Measurements from ENCODE around the gene LRRC70. TPM values are rescaled to one million over a fixed set of nuclear protein-coding genes. Genes with fewer than 3 reads are reported as not detected.

Gene LRRC70
- total and polyA plus RNA-seq, 2 experiments from 2014 or later = 0.15 to 1.7 TPM

DNA sequence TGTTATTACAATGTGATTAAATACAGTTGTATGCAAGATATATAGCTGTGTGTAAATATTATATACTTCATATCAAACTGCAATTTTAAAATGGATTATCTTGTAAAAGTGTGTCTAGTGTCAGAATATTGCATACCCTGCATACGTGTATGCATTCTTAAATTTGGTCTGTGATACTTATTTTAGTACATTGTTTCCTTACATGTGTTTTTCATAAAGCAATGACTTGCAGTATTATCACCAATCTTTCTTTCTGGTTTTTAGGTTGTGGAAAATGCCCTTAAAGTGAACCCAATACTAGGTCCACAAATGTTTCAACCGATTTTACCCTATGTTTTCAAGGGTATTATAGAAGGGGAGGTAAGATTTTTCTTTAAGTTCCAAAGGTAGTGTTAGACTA lies 28.5 kb upstream of the LRRC70 start:
- Histone ChIP-seq H3K27me3 (ENCODE audit: insufficient read depth) (no peaks in the 10 kb centered on the region), H3K4me2 (no peak overlapping the region), H3K9me2 (ENCODE audit: insufficient read depth) (no peaks in the 10 kb centered on the region), H3K27ac (ENCODE audit: low read depth) (no peak overlapping the region), H3K4me3 (no peak overlapping the region), H3F3A (replicated peaks; ENCODE audit: low read depth) (no peaks in the 10 kb centered on the region), H3K4me1 (ENCODE audit: insufficient read depth) (no peaks in the 10 kb centered on the region), H3K36me3 (ENCODE audit: insufficient read depth) (no peaks in the 10 kb centered on the region), H4K20me1 (replicated peaks; ENCODE audit: insufficient read depth) (0 out of 2 replicates have a peak, but pooled peaks cover 4% of the 10 kb centered on the region), H2AFZ (no peak overlapping the region), H3K79me2 (replicated peaks; ENCODE audit: insufficient read depth) (no peaks in the 10 kb centered on the region)
- ATAC-seq = no peak
- no peak for DNase-seq (ENCODE audit: low spot score)
- no peak overlapping the region for H3K27ac Mint-ChIP-seq
- no peak overlapping the region for H3K4me3 Mint-ChIP-seq
- no peaks in the 10 kb centered on the region for H3K4me1 Mint-ChIP-seq
- TF ChIP-seq POLR2AphosphoS5 (IDR thresholded peaks at IDR 0.05; ENCODE audit: low read depth) = no peak
- TF ChIP-seq ZNF331 (CRISPR knock-in tag; IDR thresholded peaks at IDR 0.05; ENCODE audit: low read depth) = no peak
- TF ChIP-seq NANOG (IDR thresholded peaks at IDR 0.05; ENCODE audit: borderline replicate concordance) = no peak
- TF ChIP-seq ZNF114 (CRISPR knock-in tag; IDR thresholded peaks at IDR 0.05) = no peak
- no peak for TF ChIP-seq EZH2 (IDR thresholded peaks at IDR 0.05; ENCODE audit: low read depth, unreplicated experiment)
- no peak for TF ChIP-seq EZH2phosphoT487 (IDR thresholded peaks at IDR 0.05; ENCODE audit: unreplicated experiment)
- TF ChIP-seq, protein P1, sequence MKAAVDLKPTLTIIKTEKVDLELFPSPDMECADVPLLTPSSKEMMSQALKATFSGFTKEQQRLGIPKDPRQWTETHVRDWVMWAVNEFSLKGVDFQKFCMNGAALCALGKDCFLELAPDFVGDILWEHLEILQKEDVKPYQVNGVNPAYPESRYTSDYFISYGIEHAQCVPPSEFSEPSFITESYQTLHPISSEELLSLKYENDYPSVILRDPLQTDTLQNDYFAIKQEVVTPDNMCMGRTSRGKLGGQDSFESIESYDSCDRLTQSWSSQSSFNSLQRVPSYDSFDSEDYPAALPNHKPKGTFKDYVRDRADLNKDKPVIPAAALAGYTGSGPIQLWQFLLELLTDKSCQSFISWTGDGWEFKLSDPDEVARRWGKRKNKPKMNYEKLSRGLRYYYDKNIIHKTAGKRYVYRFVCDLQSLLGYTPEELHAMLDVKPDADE (IDR thresholded peaks at IDR 0.05) = no peak
- no peak for TF ChIP-seq CREB1 (CRISPR knock-in tag; IDR thresholded peaks at IDR 0.05; ENCODE audit: low read depth)
- TF ChIP-seq, protein P2, sequence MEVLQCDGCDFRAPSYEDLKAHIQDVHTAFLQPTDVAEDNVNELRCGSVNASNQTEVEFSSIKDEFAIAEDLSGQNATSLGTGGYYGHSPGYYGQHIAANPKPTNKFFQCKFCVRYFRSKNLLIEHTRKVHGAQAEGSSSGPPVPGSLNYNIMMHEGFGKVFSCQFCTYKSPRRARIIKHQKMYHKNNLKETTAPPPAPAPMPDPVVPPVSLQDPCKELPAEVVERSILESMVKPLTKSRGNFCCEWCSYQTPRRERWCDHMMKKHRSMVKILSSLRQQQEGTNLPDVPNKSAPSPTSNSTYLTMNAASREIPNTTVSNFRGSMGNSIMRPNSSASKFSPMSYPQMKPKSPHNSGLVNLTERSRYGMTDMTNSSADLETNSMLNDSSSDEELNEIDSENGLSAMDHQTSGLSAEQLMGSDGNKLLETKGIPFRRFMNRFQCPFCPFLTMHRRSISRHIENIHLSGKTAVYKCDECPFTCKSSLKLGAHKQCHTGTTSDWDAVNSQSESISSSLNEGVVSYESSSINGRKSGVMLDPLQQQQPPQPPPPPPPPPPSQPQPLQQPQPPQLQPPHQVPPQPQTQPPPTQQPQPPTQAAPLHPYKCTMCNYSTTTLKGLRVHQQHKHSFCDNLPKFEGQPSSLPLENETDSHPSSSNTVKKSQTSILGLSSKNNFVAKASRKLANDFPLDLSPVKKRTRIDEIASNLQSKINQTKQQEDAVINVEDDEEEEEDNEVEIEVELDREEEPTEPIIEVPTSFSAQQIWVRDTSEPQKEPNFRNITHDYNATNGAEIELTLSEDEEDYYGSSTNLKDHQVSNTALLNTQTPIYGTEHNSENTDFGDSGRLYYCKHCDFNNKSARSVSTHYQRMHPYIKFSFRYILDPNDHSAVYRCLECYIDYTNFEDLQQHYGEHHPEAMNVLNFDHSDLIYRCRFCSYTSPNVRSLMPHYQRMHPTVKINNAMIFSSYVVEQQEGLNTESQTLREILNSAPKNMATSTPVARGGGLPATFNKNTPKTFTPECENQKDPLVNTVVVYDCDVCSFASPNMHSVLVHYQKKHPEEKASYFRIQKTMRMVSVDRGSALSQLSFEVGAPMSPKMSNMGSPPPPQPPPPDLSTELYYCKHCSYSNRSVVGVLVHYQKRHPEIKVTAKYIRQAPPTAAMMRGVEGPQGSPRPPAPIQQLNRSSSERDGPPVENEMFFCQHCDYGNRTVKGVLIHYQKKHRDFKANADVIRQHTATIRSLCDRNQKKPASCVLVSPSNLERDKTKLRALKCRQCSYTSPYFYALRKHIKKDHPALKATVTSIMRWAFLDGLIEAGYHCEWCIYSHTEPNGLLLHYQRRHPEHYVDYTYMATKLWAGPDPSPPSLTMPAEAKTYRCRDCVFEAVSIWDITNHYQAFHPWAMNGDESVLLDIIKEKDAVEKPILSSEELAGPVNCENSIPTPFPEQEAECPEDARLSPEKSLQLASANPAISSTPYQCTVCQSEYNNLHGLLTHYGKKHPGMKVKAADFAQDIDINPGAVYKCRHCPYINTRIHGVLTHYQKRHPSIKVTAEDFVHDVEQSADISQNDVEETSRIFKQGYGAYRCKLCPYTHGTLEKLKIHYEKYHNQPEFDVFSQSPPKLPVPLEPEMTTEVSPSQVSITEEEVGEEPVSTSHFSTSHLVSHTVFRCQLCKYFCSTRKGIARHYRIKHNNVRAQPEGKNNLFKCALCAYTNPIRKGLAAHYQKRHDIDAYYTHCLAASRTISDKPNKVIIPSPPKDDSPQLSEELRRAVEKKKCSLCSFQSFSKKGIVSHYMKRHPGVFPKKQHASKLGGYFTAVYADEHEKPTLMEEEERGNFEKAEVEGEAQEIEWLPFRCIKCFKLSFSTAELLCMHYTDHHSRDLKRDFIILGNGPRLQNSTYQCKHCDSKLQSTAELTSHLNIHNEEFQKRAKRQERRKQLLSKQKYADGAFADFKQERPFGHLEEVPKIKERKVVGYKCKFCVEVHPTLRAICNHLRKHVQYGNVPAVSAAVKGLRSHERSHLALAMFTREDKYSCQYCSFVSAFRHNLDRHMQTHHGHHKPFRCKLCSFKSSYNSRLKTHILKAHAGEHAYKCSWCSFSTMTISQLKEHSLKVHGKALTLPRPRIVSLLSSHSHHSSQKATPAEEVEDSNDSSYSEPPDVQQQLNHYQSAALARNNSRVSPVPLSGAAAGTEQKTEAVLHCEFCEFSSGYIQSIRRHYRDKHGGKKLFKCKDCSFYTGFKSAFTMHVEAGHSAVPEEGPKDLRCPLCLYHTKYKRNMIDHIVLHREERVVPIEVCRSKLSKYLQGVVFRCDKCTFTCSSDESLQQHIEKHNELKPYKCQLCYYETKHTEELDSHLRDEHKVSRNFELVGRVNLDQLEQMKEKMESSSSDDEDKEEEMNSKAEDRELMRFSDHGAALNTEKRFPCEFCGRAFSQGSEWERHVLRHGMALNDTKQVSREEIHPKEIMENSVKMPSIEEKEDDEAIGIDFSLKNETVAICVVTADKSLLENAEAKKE (CRISPR knock-in tag; IDR thresholded peaks at IDR 0.05) = no peak
- TF ChIP-seq, protein P3, sequence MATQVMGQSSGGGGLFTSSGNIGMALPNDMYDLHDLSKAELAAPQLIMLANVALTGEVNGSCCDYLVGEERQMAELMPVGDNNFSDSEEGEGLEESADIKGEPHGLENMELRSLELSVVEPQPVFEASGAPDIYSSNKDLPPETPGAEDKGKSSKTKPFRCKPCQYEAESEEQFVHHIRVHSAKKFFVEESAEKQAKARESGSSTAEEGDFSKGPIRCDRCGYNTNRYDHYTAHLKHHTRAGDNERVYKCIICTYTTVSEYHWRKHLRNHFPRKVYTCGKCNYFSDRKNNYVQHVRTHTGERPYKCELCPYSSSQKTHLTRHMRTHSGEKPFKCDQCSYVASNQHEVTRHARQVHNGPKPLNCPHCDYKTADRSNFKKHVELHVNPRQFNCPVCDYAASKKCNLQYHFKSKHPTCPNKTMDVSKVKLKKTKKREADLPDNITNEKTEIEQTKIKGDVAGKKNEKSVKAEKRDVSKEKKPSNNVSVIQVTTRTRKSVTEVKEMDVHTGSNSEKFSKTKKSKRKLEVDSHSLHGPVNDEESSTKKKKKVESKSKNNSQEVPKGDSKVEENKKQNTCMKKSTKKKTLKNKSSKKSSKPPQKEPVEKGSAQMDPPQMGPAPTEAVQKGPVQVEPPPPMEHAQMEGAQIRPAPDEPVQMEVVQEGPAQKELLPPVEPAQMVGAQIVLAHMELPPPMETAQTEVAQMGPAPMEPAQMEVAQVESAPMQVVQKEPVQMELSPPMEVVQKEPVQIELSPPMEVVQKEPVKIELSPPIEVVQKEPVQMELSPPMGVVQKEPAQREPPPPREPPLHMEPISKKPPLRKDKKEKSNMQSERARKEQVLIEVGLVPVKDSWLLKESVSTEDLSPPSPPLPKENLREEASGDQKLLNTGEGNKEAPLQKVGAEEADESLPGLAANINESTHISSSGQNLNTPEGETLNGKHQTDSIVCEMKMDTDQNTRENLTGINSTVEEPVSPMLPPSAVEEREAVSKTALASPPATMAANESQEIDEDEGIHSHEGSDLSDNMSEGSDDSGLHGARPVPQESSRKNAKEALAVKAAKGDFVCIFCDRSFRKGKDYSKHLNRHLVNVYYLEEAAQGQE (IDR thresholded peaks at IDR 0.05; ENCODE audit: unreplicated experiment) = no peak
- TF ChIP-seq STAT1 (IDR thresholded peaks at IDR 0.05; ENCODE audit: unreplicated experiment) = no peak
- TF ChIP-seq, protein P4, sequence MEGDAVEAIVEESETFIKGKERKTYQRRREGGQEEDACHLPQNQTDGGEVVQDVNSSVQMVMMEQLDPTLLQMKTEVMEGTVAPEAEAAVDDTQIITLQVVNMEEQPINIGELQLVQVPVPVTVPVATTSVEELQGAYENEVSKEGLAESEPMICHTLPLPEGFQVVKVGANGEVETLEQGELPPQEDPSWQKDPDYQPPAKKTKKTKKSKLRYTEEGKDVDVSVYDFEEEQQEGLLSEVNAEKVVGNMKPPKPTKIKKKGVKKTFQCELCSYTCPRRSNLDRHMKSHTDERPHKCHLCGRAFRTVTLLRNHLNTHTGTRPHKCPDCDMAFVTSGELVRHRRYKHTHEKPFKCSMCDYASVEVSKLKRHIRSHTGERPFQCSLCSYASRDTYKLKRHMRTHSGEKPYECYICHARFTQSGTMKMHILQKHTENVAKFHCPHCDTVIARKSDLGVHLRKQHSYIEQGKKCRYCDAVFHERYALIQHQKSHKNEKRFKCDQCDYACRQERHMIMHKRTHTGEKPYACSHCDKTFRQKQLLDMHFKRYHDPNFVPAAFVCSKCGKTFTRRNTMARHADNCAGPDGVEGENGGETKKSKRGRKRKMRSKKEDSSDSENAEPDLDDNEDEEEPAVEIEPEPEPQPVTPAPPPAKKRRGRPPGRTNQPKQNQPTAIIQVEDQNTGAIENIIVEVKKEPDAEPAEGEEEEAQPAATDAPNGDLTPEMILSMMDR (conservative IDR thresholded peaks at IDR 0.05; ENCODE audit: low read depth in 2 of 2) = no peak
- no peak for TF ChIP-seq JUNB (IDR thresholded peaks at IDR 0.05; ENCODE audit: unreplicated experiment)
- no peaks in the 10 kb centered on the region for H3K9me3 Mint-ChIP-seq
- H3K36me3 Mint-ChIP-seq (ENCODE audit: low read depth) = peaks cover 22% of the 10 kb centered on the region; the same call in 2 of the 3 replicates
- H3K27me3 Mint-ChIP-seq (ENCODE audit: insufficient read depth, low read depth, poor library complexity) = no peaks in the 10 kb centered on the region

Measured in GM23338 (cell line).